ENCODE data around the gene AMPD1. TPM values are rescaled to one million over a fixed set of nuclear protein-coding genes. Genes with fewer than 3 reads are reported as not detected.
A peak's percentile ranks its signal among the peaks of the same experiment; 100 is the strongest.

Gene AMPD1
- total and polyA plus RNA-seq, 2 of the 13 experiments (the other 11 are each of a cell fraction or from before 2014, with no cell fraction given) = not detected

GRCh38 chr1:114716304-114717170, 21.2 kb upstream of the AMPD1 start, which contains the start of gene NRAS (continued):
- TF ChIP-seq ZNF792 (CRISPR knock-in tag; IDR thresholded peaks at IDR 0.05) (0 out of 2 replicates have a peak, but pooled peaks have one; percentile 65), SOX13 (IDR thresholded peaks at IDR 0.05) (0 out of 2 replicates have a peak, but pooled peaks have one; percentile 34), SOX13 (CRISPR knock-in tag; conservative IDR thresholded peaks at IDR 0.05 in 1 of 2, IDR thresholded peaks at IDR 0.05 in 1 of 2) (peak in 1 of 2 experiments; percentile 44; a peak in 3 of 4 replicates), ELF1 (CRISPR knock-in tag; IDR thresholded peaks at IDR 0.05) (peak; percentile 95), ZNF205 (CRISPR knock-in tag; IDR thresholded peaks at IDR 0.05) (peak; percentile 57; the same call in 1 of the 2 replicates), PHF20 (CRISPR knock-in tag; IDR thresholded peaks at IDR 0.05) (peak; percentile 95), RBFOX2 (IDR thresholded peaks at IDR 0.05; ENCODE audit: low read depth, low read length) (peak; percentile 83), SAFB2 (CRISPR knock-in tag; IDR thresholded peaks at IDR 0.05; ENCODE audit: borderline replicate concordance, low read depth) (no peak), FOXC1 (CRISPR knock-in tag; IDR thresholded peaks at IDR 0.05; ENCODE audit: borderline replicate concordance) (no peak; the same call in 1 of the 2 replicates), AGO1 (IDR thresholded peaks at IDR 0.05; ENCODE audit: low read depth, low read length, poor library complexity, severe bottlenecking) (peak; percentile 76), ZBTB26 (CRISPR knock-in tag; IDR thresholded peaks at IDR 0.05; ENCODE audit: borderline replicate concordance) (0 out of 2 replicates have a peak, but pooled peaks have one; percentile 37), TGIF2 (CRISPR knock-in tag; IDR thresholded peaks at IDR 0.05) (peak; percentile 64), POLR2AphosphoS2 (IDR thresholded peaks at IDR 0.05; ENCODE audit: low read depth, low read length) (peak; percentile 97), ZNF746 (CRISPR knock-in tag; IDR thresholded peaks at IDR 0.05) (no peak), PHF21A (CRISPR knock-in tag; IDR thresholded peaks at IDR 0.05) (peak; percentile 71; the same call in 1 of the 2 replicates), IRF9 (CRISPR knock-in tag; IDR thresholded peaks at IDR 0.05; ENCODE audit: borderline replicate concordance) (0 out of 2 replicates have a peak, but pooled peaks have one; percentile 55), HCFC1 (IDR thresholded peaks at IDR 0.05; ENCODE audit: low read depth, low read length) (peak; percentile 70), DMAP1 (CRISPR knock-in tag; IDR thresholded peaks at IDR 0.05) (peak; percentile 98), TFDP1 (CRISPR knock-in tag; IDR thresholded peaks at IDR 0.05; ENCODE audit: borderline replicate concordance) (peak; percentile 45; the same call in 1 of the 2 replicates), MED1 (CRISPR knock-in tag; IDR thresholded peaks at IDR 0.05) (peak; percentile 45; the same call in 1 of the 2 replicates), ZNF639 (CRISPR knock-in tag; conservative IDR thresholded peaks at IDR 0.05) (peak; percentile 61; the same call in 1 of the 2 replicates), TOPORS (CRISPR knock-in tag; IDR thresholded peaks at IDR 0.05) (peak; percentile 66; the same call in 1 of the 2 replicates), SRSF1 (optimal IDR thresholded peaks at IDR 0.05; ENCODE audit: low read depth, low read length) (peak; percentile 77), ZNF549 (CRISPR knock-in tag; IDR thresholded peaks at IDR 0.05) (no peak), MIER2 (CRISPR knock-in tag; IDR thresholded peaks at IDR 0.05) (no peak; the same call in 1 of the 2 replicates), TP53 (CRISPR knock-in tag; conservative IDR thresholded peaks at IDR 0.05) (no peak), HNRNPL (IDR thresholded peaks at IDR 0.05; ENCODE audit: low read depth, low read length) (no peak)
